Astrocyte (in vitro differentiated cells and primary cell): ENCODE data around the gene UQCC2. TPM values are rescaled to one million over a fixed set of nuclear protein-coding genes. Genes with fewer than 3 reads are reported as not detected.

Source experiments
- DNase-seq: peaks from one replicate; pipeline ENCODE4 v3.0.0-alpha.2; 2010; ENCODE audit warnings: low read depth
- FAIRE-seq: peaks from 2 replicates; lab custom pipeline; 2011; peaks lifted over from hg19 to GRCh38; lab: Jason Lieb, UNC
- H2AFZ ChIP-seq: 2 replicates; pipeline ENCODE4 v1.6.0; 2012; ENCODE audit warnings: low read depth, low read length, inconsistent platforms
- H3K27ac ChIP-seq: 2 replicates; pipeline ENCODE4 v1.5.1; 2011; ENCODE audit warnings: low read depth, low read length, inconsistent platforms
- H3K27me3 ChIP-seq: 2 replicates; pipeline ENCODE4 v1.6.0; 2011; ENCODE audit warnings: low read length, inconsistent platforms; ENCODE audit not compliant: insufficient read depth
- H3K36me3 ChIP-seq: 2 replicates; pipeline ENCODE4 v1.5.1; 2011; ENCODE audit warnings: low read length, inconsistent platforms; ENCODE audit not compliant: insufficient read depth
- H3K4me1 ChIP-seq: 2 replicates; pipeline ENCODE4 v1.5.1; 2011; ENCODE audit warnings: low read length, inconsistent platforms; ENCODE audit not compliant: insufficient read depth
- H3K4me2 ChIP-seq: 2 replicates; pipeline ENCODE4 v1.6.0; 2012; ENCODE audit warnings: low read length, inconsistent platforms
- H3K4me3 ChIP-seq: 2 replicates; pipeline ENCODE4 v1.5.1; 2011; ENCODE audit warnings: low read depth, mild to moderate bottlenecking, low read length, inconsistent platforms; ENCODE audit not compliant: insufficient read depth
- H3K79me2 ChIP-seq: 2 replicates; pipeline ENCODE4 v1.6.0; 2012; ENCODE audit warnings: mild to moderate bottlenecking, low read length, inconsistent platforms; ENCODE audit not compliant: insufficient read depth
- H3K9ac ChIP-seq: 2 replicates; pipeline ENCODE4 v1.6.0; 2012; ENCODE audit warnings: mild to moderate bottlenecking, low read length, inconsistent platforms
- H3K9me3 ChIP-seq: 2 replicates; pipeline ENCODE4 v1.5.1; 2012; ENCODE audit warnings: low read depth, mild to moderate bottlenecking, low read length, inconsistent platforms; ENCODE audit not compliant: insufficient read depth
- H4K20me1 ChIP-seq: 2 replicates; pipeline ENCODE4 v1.6.0; 2012; ENCODE audit warnings: low read length, inconsistent platforms; ENCODE audit not compliant: insufficient read depth
- H3K27ac Mint-ChIP-seq: one replicate; pipeline ENCODE4 v1.8.0; 2021; ENCODE audit warnings: mild to moderate bottlenecking, mixed read lengths; ENCODE audit not compliant: unreplicated experiment
- H3K27me3 Mint-ChIP-seq: one replicate; pipeline ENCODE4 v1.8.0; 2021; ENCODE audit warnings: low read depth, mixed read lengths; ENCODE audit not compliant: unreplicated experiment
- H3K36me3 Mint-ChIP-seq: one replicate; pipeline ENCODE4 v1.8.0; 2021; ENCODE audit warnings: low read depth, mixed read lengths; ENCODE audit not compliant: unreplicated experiment
- H3K4me1 Mint-ChIP-seq: one replicate; pipeline ENCODE4 v1.8.0; 2021; ENCODE audit warnings: low read depth, mixed read lengths; ENCODE audit not compliant: unreplicated experiment
- H3K4me3 Mint-ChIP-seq: one replicate; pipeline ENCODE4 v1.8.0; 2021; ENCODE audit warnings: mild to moderate bottlenecking, moderate library complexity, mixed read lengths; ENCODE audit not compliant: unreplicated experiment
- H3K9me3 Mint-ChIP-seq: one replicate; pipeline ENCODE4 v1.8.0; 2021; ENCODE audit warnings: mild to moderate bottlenecking, mixed read lengths; ENCODE audit not compliant: unreplicated experiment
- CTCF ChIP-seq: IDR thresholded peaks from 2 replicates; pipeline ENCODE4 v1.5.1; 2011; ENCODE audit warnings: low read depth, mild to moderate bottlenecking, inconsistent platforms, low read length, moderate library complexity; ENCODE audit not compliant: insufficient read depth
- EZH2 ChIP-seq: IDR thresholded peaks from 2 replicates; pipeline ENCODE4 v1.6.1; 2012; ENCODE audit warnings: mild to moderate bottlenecking, low read length, inconsistent platforms; ENCODE audit not compliant: insufficient read depth
- total RNA-seq: library from RNA; stranded (reverse); gene quantifications from 2 replicates; pipeline ENCODE4 v1.2.1, GENCODE V29; 2021

The UQCC2 gene
- total RNA-seq, 1 donor from 2014 or later, result 70.2 TPM

- Mint-ChIP-seq H3K4me3 (no peak overlapping the region), H3K27ac (no peak overlapping the region)
- no peak for FAIRE-seq
Observed at GRCh38 chr6:33668328-33668727, 43.2 kb downstream of the UQCC2 start.

GRCh38 chr6:33667776-33668175 is 43.7 kb downstream of the UQCC2 start:
- no peaks in the 10 kb centered on the region for H3K27me3 Mint-ChIP-seq
- TF ChIP-seq CTCF, result no peak
- no peak for TF ChIP-seq EZH2
- H3K4me3 Mint-ChIP-seq, result no peak overlapping the region
- H3K27ac ChIP-seq, result no peak overlapping the region
- H3K36me3 ChIP-seq, result no peaks in the 10 kb centered on the region
- H3K27me3 ChIP-seq, result no peaks in the 10 kb centered on the region
- peaks cover 4% of the 10 kb centered on the region for H3K4me1 ChIP-seq
- no peak overlapping the region for H3K27ac Mint-ChIP-seq
- H3K4me1 Mint-ChIP-seq, result no peaks in the 10 kb centered on the region
- H3K9me3 ChIP-seq, result no peaks in the 10 kb centered on the region
- H3K79me2 ChIP-seq, result no peaks in the 10 kb centered on the region
- no peak overlapping the region for H3K9ac ChIP-seq
- H3K4me2 ChIP-seq, result no peak overlapping the region
- no peak overlapping the region for H3K4me3 ChIP-seq
- peaks cover 17% of the 10 kb centered on the region for H3K36me3 Mint-ChIP-seq
- no peak for FAIRE-seq
- no peaks in the 10 kb centered on the region for H4K20me1 ChIP-seq
- no peak for DNase-seq
- H3K9me3 Mint-ChIP-seq, result no peaks in the 10 kb centered on the region
- no peak overlapping the region for H2AFZ ChIP-seq

More at GRCh38 chr6:33668328-33668727, 43.2 kb downstream of the UQCC2 start:
- Histone ChIP-seq H3K79me2 (no peaks in the 10 kb centered on the region), H3K4me1 (peaks cover 9% of the 10 kb centered on the region), H3K4me3 (no peak overlapping the region), H3K9ac (no peak overlapping the region), H3K4me2 (no peak overlapping the region), H2AFZ (no peak overlapping the region), H4K20me1 (no peaks in the 10 kb centered on the region), H3K36me3 (no peaks in the 10 kb centered on the region), H3K9me3 (no peaks in the 10 kb centered on the region), H3K27me3 (no peaks in the 10 kb centered on the region), H3K27ac (no peak overlapping the region)
- no peaks in the 10 kb centered on the region for H3K9me3 Mint-ChIP-seq
- H3K36me3 Mint-ChIP-seq, result peaks cover 17% of the 10 kb centered on the region
- no peak for DNase-seq
- H3K4me1 Mint-ChIP-seq, result peaks cover 5% of the 10 kb centered on the region
- TF ChIP-seq CTCF (no peak), EZH2 (no peak)
- no peaks in the 10 kb centered on the region for H3K27me3 Mint-ChIP-seq

GRCh38 chr6:33667072-33667471 is 44.4 kb downstream of the UQCC2 start:
- no peak for FAIRE-seq

More at GRCh38 chr6:33667072-33667471, 44.4 kb downstream of the UQCC2 start:
- no peak for DNase-seq
- Histone ChIP-seq H3K36me3 (no peaks in the 10 kb centered on the region), H3K4me1 (no peaks in the 10 kb centered on the region), H3K27ac (no peak overlapping the region), H3K4me2 (no peak overlapping the region), H3K9ac (no peak overlapping the region), H3K9me3 (no peaks in the 10 kb centered on the region), H3K79me2 (no peaks in the 10 kb centered on the region), H3K4me3 (no peak overlapping the region), H2AFZ (no peak overlapping the region), H3K27me3 (no peaks in the 10 kb centered on the region), H4K20me1 (no peaks in the 10 kb centered on the region)
- no peak for TF ChIP-seq CTCF
- no peak for TF ChIP-seq EZH2
- Mint-ChIP-seq H3K36me3 (peaks cover 17% of the 10 kb centered on the region), H3K4me1 (no peaks in the 10 kb centered on the region), H3K9me3 (no peaks in the 10 kb centered on the region), H3K27me3 (no peaks in the 10 kb centered on the region), H3K4me3 (no peak overlapping the region), H3K27ac (no peak overlapping the region)
